Stimulated activated CD4-positive, alpha-beta T cell treated with anti-CD3 and anti-CD28 coated beads, Interleukin-1b, Interleukin-23, amount 100 ng/mL, for 4 hours (primary cell): ENCODE results near the gene USP28.
"Not testable (repeated sequence)": the region's sequence is repeated elsewhere in the genome, so short reads cannot be mapped to it uniquely, and the experiment has no call there.

ENCODE experiments used
- DNase-seq, 2 donors: peaks; one replicate each; pipeline ENCODE4 v3.0.0-alpha.2; 2020; ENCODE audit warnings: low read depth in 2 of 2

Gene USP28, protein sequence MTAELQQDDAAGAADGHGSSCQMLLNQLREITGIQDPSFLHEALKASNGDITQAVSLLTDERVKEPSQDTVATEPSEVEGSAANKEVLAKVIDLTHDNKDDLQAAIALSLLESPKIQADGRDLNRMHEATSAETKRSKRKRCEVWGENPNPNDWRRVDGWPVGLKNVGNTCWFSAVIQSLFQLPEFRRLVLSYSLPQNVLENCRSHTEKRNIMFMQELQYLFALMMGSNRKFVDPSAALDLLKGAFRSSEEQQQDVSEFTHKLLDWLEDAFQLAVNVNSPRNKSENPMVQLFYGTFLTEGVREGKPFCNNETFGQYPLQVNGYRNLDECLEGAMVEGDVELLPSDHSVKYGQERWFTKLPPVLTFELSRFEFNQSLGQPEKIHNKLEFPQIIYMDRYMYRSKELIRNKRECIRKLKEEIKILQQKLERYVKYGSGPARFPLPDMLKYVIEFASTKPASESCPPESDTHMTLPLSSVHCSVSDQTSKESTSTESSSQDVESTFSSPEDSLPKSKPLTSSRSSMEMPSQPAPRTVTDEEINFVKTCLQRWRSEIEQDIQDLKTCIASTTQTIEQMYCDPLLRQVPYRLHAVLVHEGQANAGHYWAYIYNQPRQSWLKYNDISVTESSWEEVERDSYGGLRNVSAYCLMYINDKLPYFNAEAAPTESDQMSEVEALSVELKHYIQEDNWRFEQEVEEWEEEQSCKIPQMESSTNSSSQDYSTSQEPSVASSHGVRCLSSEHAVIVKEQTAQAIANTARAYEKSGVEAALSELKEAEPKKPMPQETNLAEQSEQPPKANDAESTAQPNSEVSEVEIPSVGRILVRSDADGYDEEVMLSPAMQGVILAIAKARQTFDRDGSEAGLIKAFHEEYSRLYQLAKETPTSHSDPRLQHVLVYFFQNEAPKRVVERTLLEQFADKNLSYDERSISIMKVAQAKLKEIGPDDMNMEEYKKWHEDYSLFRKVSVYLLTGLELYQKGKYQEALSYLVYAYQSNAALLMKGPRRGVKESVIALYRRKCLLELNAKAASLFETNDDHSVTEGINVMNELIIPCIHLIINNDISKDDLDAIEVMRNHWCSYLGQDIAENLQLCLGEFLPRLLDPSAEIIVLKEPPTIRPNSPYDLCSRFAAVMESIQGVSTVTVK

GRCh38 chr11:113875234-113876073 is at the start of gene USP28:
Gene USP28 (minus strand): TSS chr11:113875572. CDS start chr11:113875501, 71 bp downstream.
- peak; percentile 56 to 77 for DNase-seq

DNA sequence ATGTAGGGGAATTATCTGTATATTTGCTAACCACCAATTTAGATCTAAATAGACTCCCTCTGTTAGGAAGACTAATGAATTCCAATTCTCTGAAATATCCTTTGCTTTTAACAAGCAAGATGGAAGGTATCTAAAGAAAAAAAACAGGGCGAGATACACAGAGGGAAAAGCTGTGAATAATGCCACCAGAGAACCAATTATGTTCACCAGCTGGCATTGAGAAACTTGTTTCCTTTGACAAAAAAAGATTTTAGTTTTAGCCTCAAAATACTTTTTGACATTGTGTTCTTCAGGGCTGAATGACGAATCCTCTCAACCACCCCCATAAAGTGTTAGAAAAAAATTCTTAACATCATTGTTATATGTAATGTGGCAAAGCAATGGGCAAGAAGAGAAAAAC is 48.2 kb upstream of the USP28 start:
- DNase-seq: no peak

- not testable (repeated sequence) for DNase-seq
Observed at GRCh38 chr11:113911491-113911890, 36.1 kb upstream of the USP28 start.

GRCh38 chr11:113908098-113908497 is 32.7 kb upstream of the USP28 start:
- DNase-seq: no peak

DNA sequence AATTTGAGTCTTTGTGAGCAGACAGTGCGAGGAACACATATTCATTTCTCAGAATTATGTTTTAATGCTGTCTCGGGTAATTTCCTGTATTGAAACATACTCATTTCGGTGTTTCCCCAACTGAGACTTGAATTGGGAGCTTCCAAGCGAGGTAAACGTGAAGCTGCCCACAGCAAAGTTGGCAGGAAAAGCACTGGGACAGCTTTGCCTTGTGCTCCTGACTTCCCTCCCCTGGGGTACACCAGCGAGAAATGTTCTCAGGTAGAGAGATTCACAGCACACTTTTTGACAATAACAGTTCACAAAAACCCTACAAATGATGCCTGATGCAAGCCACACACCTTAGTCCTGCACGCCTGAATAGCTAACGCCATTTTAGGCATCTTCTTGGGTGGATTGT is 32.3 kb upstream of the USP28 start:
- DNase-seq: no peak

DNA sequence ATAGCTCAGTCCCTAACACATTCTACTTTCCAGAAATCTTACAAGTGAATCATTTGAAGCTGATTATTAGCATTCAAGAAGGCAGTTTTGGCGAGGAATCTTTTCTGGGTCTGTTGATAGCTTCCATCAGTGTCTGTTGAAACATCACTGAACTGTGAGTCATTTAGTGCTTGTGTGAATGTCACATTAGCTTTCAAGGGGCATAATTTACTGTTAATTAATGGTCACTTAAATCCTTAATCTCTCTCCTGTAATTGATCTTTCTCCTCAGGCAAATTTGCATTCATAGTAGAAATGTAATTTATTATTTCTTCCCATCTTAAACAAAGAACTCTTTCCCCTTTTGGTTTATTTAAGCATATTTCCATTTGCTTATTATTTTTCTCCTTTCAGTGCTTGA is 31.8 kb upstream of the USP28 start:
- no peak for DNase-seq

- no peak for DNase-seq
Observed at GRCh38 chr11:113906516-113906915, 31.1 kb upstream of the USP28 start.

- DNase-seq: no peak
Observed at GRCh38 chr11:113906038-113906437, 30.7 kb upstream of the USP28 start.

DNA sequence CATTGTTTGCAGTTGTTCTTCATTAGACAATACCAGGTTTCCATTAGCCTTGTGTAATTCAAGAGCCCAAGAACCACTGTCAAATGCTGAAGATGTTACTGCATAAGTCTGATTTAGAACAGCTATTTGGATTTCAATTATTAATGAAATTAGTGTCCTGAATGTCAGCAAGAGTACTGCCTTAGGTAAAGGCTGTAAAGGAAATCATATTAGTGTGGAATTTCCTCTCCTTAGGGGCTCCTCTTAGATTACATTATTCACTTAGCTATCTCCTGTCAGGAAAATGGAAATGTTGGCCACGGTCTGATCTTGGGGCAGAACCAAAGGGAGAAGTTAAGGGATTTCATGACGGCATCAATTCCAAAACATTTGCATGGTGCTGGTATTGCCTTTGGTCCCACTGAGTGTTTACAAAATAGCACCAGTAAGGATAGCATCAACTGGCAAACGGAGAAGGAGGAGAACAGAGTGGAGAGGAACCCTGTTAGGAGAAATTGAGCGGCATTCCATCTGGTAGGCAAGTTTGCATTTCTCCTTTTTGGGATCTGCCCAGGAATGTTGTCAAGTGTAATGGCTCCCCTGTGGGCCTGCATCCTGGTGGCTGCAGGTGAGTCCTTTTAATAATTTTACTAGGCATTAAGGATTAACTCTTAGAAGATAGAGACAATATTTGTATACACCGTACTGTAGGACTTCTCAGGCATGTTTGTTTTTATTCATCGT is 29.2 kb upstream of the USP28 start, which contains the start of gene HTR3B:
Gene HTR3B, plus strand, starts transcription at position 418 of the 723 bp plus-strand sequence. Its CDS starts 138 bp downstream, at position 556.
- no peak for DNase-seq

DNA sequence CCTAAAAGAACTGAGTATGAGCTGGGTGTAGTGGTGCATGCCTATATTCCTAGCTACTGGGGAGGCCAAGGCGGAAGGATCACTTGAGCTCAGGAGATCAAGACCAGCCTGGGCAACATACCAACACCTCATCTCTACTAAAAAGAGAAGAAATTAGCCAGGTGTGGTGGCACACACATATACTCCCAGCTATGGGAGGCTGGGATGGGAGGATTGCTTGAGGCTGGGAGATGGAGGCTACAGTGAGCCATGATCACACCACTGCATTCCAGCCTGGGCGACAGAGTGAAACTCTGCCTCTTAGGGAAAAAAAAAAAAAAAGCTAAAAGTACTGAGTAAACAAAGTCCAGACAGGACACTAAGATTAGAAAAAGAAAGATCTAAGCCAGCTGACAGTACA is 25.8 kb upstream of the USP28 start:
- DNase-seq: no peak

DNA sequence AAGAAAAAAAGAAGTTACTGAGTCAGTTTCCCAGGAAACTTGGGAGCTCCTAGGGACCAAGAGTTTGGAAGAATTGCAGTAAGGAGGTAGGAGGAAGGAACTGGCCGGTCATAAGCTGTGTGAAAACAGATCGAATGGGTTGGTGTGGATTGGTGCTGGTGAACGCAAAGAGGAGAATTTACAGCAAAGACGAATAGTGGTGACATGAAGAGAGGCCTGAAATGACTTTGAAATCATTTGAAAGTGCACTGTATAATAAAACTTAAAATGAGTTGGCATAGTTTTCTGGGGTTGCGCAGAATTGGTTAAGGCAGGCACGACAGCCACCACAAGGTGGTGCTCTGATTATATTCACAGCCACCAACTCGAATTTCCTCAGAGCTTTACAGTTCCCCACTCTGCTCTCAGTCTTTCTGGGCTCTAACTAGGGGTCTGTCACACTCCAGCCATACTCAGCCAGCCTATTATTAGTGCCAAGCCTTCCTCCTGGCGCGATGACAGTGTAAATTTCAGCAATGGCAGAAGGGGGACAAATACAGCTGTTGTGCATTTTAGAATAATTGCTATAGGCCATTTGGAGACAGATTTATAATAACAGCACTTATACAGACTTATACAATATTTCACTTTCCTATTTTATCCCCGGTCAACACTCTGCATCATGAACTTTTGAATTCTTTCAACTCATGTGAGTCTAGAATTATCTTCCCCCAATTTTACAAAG is 20.9 kb upstream of the USP28 start:
- peak; percentile 15 to 22 for DNase-seq

DNA sequence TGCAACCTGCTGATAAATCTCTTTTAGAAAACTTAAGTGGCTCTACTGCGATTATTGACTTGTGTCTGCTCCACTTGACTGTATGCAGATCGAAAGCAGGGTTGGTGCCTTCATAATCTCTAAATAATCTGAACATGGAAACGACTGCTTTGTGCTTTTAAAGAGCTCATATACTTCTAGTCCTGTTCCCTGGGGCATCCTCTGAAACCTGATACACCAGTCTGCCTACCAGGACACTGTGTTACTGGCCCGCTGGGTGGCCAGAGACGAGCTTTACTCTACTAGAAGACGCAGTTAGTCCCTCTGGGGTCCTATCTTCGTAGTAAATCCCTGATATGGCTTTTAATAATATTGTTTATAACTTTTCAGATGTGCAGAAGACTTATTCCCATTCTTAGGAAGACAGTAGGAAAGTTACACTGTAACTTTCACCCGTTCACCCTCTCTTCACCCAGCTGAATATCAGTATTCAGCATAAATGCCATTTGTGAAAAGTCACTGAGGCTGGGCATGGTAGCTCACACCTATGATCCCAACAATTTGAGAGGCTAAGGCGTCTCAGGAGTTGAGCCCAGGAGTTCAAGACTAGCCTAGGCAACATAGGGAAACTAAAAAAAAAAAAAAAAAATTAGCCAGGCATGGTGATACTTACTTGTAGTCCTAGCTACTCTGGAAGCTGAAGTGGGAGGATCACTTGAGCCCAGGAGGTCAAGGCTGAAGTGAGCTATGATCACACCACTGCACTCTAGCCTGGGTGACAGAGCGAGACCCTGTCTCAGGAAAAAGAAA is 20.2 kb upstream of the USP28 start:
- no peak for DNase-seq

GRCh38 chr11:113894421-113894996 is 19.1 kb upstream of the USP28 start:
- DNase-seq: no peak

DNA sequence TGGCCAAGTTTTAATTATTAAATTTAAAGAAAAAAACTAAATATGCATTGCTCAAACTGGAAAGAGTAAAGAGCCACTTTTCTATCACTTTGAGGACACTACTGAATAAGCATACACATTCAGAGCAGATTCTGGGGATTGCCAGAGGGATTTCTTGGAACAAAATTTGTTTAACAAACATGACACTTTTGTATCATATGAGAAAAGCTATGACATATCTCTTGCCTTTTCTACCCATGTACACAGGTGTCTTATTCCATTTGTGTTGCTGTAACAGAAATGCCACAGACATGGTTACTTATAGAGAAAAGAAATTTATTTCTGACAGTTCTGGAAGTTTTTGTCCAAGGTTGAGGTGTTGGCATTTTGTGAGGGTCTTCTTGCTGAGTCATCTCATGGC is 13.5 kb upstream of the USP28 start:
- no peak for DNase-seq

DNA sequence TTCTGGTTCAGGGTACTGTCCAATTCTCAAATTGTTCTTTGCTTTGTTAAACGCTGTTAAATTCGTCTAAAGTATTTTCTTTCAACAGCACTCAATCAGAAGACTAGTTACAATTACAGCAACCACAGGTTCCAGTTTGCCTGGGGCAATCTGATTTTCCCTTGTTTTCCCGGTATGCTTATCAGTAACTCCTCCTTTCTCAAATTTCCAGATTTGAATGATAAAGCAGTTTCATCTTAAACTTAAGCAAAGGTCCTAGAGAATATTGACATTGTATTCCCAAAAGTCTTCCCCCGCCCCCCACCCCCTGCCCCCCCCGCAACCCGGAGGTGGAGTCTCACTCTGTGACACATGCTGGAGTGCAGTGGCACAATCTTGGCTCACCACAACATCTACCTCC is 10.5 kb upstream of the USP28 start:
- DNase-seq: no peak

DNA sequence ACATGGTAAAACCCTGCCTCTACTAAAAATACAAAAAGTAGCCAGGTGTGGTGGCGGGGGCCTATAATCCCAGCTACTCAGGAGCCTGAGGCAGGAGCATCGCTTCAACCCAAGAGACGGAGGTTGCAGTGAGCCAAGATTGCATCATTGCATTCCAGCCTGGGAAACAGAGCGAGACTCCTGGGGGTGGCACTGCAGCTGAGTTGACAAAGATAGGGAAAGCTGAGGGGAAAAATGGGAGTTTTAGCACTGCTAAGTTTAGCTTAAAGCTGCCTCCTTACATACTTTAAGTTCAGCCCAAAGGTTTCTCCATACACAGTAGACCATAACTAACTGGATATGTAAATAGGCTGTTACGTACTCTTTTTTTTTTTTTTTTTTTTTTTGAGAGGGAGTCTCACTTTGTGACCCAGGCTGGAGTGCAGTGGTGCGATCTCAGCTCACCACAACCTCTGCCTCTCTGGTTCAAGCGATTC is 9.0 kb upstream of the USP28 start:
- no peak for DNase-seq

- no peak for DNase-seq
Observed at GRCh38 chr11:113881856-113882255, 6.5 kb upstream of the USP28 start.

DNA sequence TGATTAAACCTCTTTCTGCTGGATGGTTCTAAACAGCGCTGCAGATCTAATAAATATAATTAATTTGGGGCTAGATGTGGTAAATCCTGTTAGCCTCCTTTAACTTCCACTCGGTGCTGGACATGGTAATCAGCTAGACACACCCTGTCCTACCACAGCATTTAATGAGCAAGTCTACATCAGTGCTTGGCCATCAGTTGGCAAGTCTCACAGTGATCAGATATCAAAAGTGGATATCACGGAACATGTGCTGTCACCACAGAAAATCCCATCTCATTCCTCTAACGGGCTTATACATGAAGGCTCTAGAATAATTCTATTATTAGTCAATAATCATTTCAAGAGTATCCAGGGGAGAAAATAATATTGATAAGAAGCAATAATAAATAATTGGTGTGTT is 5.6 kb upstream of the USP28 start:
- DNase-seq: no peak

DNA sequence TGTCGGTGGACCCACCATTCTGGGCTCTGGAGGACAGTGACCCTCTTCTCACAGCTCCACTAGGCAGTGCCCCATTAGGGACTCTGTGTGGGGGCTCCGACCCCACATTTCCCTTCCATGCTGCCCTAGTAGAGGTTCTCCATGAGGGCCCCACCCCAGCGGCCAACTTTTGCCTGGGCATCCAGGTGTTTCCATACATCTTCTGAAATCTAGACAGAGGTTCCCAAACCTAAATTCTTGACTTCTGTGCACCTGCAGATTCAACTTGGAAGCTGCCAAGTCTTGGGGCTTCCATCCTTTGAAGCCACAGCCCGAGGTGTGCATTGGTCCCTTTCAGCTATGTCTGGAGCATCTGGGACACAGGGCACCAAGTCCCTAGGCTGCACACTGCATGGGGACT is 4.1 kb upstream of the USP28 start:
- not testable (repeated sequence) for DNase-seq
